ENCODE measurements around the gene MBD3.
A peak's percentile ranks its signal among the peaks of the same experiment; 100 is the strongest.

The MBD3 gene

DNA sequence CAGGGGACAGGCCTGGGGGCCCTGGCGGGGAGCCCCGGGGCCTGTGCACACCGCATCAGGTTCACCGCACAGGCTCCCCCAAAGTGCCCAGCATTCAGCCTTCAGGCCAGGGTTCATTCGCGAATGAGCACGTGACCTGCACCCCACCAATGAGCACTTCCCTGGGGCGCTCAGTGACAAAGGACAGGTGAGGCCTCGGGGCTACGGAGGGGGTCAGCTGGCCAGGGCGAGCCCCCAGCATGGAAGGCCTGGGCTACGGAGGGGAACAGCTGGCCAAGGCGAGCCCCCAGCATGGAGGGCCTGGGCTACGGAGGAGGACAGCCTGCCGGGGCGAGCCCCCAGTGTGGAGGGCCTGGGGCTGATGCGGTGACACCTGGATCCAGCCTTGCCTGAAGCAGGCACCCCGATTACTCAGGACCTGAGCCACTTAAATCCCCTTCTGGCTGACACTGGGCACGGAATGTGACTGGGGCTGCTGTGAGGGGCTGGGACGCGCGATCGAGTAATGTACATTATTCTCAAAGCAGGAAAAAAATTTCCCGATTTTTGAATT lies 36.7 kb upstream of the MBD3 start:
- Histone ChIP-seq H3K4me1 (ENCODE audit: control insufficient read depth, insufficient read depth, low read length) (no peaks in the 10 kb centered on the region), H3K36me3 (ENCODE audit: control insufficient read depth, insufficient read depth, low read length) (peaks cover 57% of the 10 kb centered on the region), H3K27ac (ENCODE audit: low read depth, low read length) (no peak overlapping the region)

DNA sequence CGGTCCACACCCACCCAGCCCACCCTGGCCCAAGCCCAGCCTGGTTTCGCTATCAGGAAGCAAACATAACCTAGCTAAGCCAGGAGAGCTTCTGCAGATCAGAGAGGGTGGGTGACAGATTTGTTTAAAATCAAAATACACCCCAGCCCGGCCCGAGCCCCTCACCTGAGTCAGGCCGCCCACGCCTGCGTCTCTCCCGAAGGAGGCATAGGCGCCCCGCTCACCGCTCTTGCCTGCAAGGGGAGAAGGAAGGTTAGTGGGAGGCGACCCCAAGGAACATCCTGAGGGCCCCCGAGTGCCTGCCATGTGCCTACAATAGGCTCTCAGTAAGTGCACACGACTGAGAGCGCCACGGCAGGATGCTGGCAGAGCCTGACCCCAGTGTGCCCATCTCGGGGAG lies 34.5 kb upstream of the MBD3 start:
- no peaks in the 10 kb centered on the region for H3K27me3 ChIP-seq (ENCODE audit: control insufficient read depth, insufficient read depth, low read length)
- no peak overlapping the region for H3K9ac ChIP-seq (ENCODE audit: low read depth, low read length)
- no peak overlapping the region for H3K4me3 ChIP-seq (ENCODE audit: low read depth, low read length)
- peaks cover 57% of the 10 kb centered on the region for H3K36me3 ChIP-seq (ENCODE audit: control insufficient read depth, insufficient read depth, low read length)
- no peaks in the 10 kb centered on the region for H3K9me3 ChIP-seq (ENCODE audit: control insufficient read depth, insufficient read depth, low read length)
- H3K4me1 ChIP-seq (ENCODE audit: control insufficient read depth, insufficient read depth, low read length): no peaks in the 10 kb centered on the region
- no peak overlapping the region for H3K27ac ChIP-seq (ENCODE audit: low read depth, low read length)

More for the DNA sequence above, 36.7 kb upstream of the MBD3 start:
- Histone ChIP-seq H3K4me3 (ENCODE audit: low read depth, low read length) (no peak overlapping the region), H3K9ac (ENCODE audit: low read depth, low read length) (no peak overlapping the region), H3K9me3 (ENCODE audit: control insufficient read depth, insufficient read depth, low read length) (no peaks in the 10 kb centered on the region), H3K27me3 (ENCODE audit: control insufficient read depth, insufficient read depth, low read length) (no peaks in the 10 kb centered on the region)

DNA sequence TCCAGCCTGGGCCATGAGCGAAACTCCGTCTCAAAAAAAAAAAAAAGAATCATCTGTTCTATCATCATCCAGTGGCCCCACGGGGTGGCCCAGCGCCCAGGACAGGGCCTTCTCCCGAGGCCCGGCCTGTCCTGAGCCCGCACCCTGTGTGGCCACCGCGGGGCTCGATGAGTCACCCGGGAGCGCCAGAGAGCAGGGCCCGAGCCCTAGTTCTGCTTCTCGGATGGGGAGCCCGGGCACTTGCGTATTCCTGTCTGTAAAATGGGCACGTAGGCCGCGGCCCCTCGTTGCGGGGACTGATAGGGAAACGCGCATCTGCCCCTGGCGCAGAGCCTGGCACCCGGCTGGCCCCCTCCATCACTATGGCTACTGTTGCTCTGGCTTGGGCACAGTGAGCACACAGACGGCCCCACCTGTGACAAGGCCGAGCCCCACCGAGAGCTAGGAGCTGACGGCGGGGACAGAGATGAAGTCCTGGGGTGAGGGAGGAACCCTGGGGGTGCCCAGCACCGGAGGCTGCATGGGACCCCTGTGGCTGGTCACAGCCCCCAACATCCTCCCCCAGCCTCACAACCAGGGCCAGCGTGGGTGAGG lies 33.8 kb upstream of the MBD3 start:
- Histone ChIP-seq H3K9me3 (ENCODE audit: control insufficient read depth, insufficient read depth, low read length) (no peaks in the 10 kb centered on the region), H3K36me3 (ENCODE audit: control insufficient read depth, insufficient read depth, low read length) (peaks cover 53% of the 10 kb centered on the region), H3K9ac (ENCODE audit: low read depth, low read length) (no peak overlapping the region), H3K27me3 (ENCODE audit: control insufficient read depth, insufficient read depth, low read length) (no peaks in the 10 kb centered on the region), H3K4me3 (ENCODE audit: low read depth, low read length) (no peak overlapping the region), H3K4me1 (ENCODE audit: control insufficient read depth, insufficient read depth, low read length) (no peaks in the 10 kb centered on the region), H3K27ac (ENCODE audit: low read depth, low read length) (no peak overlapping the region)

DNA sequence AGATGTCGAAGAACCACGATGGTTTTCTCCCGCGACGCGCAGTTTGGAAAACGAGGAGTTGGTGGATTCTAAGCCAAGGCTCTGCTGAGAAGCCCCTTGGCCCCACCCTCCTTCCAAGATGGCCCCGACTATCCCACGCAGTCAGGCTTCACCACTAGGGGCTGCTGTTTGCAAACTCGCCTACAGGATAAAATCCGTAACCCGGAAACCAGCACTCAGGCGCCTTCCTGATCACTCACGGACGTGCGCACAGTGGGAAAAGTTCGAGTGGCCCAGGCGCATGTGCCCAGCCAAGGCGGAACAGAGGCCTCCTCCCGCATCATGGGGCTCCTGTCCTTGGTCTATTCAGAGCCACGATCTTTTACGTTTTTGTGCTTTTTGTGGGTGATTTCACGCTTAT lies 31.8 kb upstream of the MBD3 start:
- H3K9ac ChIP-seq (ENCODE audit: low read depth, low read length): no peak overlapping the region
- H3K9me3 ChIP-seq (ENCODE audit: control insufficient read depth, insufficient read depth, low read length): no peaks in the 10 kb centered on the region
- peaks cover 56% of the 10 kb centered on the region for H3K36me3 ChIP-seq (ENCODE audit: control insufficient read depth, insufficient read depth, low read length)
- H3K4me3 ChIP-seq (ENCODE audit: low read depth, low read length): no peak overlapping the region
- H3K27me3 ChIP-seq (ENCODE audit: control insufficient read depth, insufficient read depth, low read length): no peaks in the 10 kb centered on the region
- no peaks in the 10 kb centered on the region for H3K4me1 ChIP-seq (ENCODE audit: control insufficient read depth, insufficient read depth, low read length)
- no peak overlapping the region for H3K27ac ChIP-seq (ENCODE audit: low read depth, low read length)

DNA sequence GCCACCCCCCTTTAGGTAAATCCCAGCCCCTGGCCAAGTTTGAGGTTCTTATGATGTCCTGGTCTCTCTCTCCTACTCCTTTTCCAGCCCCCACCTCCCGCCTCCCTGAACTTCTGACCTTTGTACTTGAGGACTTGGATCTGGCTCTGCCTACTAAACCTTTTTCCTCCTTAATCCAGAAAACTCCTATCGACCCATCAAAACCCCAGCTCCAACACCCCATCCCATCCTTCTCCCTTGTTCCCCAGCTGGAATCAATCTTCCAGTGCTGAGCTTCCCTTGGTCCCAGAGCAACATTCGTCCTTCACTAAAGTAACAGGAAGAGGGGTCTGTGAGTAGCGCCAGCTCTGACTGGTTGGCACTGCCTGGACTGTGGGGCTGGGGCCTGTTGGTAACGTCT lies 29.9 kb upstream of the MBD3 start:
- peaks cover 71% of the 10 kb centered on the region for H3K36me3 ChIP-seq (ENCODE audit: control insufficient read depth, insufficient read depth, low read length)

DNA sequence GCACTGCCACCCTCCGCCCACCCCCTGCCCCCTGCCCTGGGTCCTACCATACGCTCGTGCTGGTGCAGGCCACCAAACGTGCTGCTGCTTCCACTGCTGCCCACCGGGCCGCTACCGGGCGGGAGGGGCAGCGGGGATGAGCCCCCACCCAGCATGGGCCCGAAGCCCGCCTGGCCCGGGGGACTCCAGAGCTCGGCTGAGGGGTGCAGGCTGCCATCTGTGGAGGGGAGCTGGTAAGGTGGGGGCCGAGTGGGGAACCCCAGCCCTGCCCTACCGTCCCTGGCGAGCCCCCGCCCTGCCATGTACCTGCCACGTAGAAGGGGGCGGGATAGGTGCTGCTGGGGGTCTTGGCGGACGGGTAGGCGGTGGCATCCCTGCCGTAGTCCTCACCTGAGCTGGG lies 29.3 kb upstream of the MBD3 start:
- H3K4me1 ChIP-seq (ENCODE audit: control insufficient read depth, insufficient read depth, low read length): no peaks in the 10 kb centered on the region
- H3K9me3 ChIP-seq (ENCODE audit: control insufficient read depth, insufficient read depth, low read length): no peaks in the 10 kb centered on the region
- H3K36me3 ChIP-seq (ENCODE audit: control insufficient read depth, insufficient read depth, low read length): peaks cover 73% of the 10 kb centered on the region
- no peaks in the 10 kb centered on the region for H3K27me3 ChIP-seq (ENCODE audit: control insufficient read depth, insufficient read depth, low read length)
- H3K27ac ChIP-seq (ENCODE audit: low read depth, low read length): no peak overlapping the region
- H3K4me3 ChIP-seq (ENCODE audit: low read depth, low read length): no peak overlapping the region
- no peak overlapping the region for H3K9ac ChIP-seq (ENCODE audit: low read depth, low read length)

More for the DNA sequence above, 29.9 kb upstream of the MBD3 start:
- H3K4me1 ChIP-seq (ENCODE audit: control insufficient read depth, insufficient read depth, low read length): no peaks in the 10 kb centered on the region
- no peaks in the 10 kb centered on the region for H3K9me3 ChIP-seq (ENCODE audit: control insufficient read depth, insufficient read depth, low read length)
- H3K27ac ChIP-seq (ENCODE audit: low read depth, low read length): no peak overlapping the region
- no peak overlapping the region for H3K4me3 ChIP-seq (ENCODE audit: low read depth, low read length)
- H3K27me3 ChIP-seq (ENCODE audit: control insufficient read depth, insufficient read depth, low read length): no peaks in the 10 kb centered on the region
- no peak overlapping the region for H3K9ac ChIP-seq (ENCODE audit: low read depth, low read length)

DNA sequence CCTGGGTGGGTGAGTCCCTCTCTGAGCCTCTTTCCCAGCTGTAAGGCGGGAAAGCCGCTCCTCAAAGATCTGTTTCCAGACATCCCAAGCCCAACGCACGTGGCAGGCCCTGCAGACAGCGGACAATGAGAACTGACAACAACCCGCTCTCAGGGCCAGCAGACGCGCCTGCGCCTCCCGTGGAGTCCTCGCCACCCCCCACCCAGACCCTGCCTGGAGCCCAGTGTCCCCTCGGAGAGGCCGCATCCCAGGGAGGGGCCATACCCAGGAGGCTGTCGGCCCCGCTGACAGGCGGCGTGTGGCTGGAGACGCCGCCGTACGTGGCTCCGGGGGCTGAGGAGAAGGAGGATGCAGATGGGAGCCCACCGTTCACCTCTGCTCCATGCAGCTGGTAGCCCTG lies 28.9 kb upstream of the MBD3 start:
- Histone ChIP-seq H3K9me3 (ENCODE audit: control insufficient read depth, insufficient read depth, low read length) (no peaks in the 10 kb centered on the region), H3K4me1 (ENCODE audit: control insufficient read depth, insufficient read depth, low read length) (no peaks in the 10 kb centered on the region), H3K27ac (ENCODE audit: low read depth, low read length) (no peak overlapping the region), H3K9ac (ENCODE audit: low read depth, low read length) (no peak overlapping the region), H3K4me3 (ENCODE audit: low read depth, low read length) (no peak overlapping the region), H3K36me3 (ENCODE audit: control insufficient read depth, insufficient read depth, low read length) (peaks cover 75% of the 10 kb centered on the region), H3K27me3 (ENCODE audit: control insufficient read depth, insufficient read depth, low read length) (no peaks in the 10 kb centered on the region)

DNA sequence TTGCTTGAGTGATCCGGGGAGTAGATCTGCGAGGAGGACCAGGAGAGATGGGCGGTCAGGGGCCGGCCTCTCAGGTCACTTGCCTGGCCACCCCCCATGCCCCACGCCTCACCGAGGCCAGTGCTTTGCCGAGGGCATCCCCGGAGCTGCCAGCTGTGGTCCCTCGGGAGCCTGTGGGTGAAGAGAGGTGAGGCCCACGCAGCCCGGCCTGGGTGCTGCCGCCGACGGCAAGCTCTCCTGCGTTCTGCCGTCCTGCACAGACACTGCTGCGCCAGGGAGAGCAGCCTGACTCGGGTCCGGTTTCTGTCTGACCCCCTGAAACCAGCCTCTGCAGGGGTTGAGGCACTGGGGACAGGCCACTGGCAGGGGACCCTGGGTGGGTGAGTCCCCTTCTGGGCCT lies 28.4 kb upstream of the MBD3 start:
- Histone ChIP-seq H3K36me3 (ENCODE audit: control insufficient read depth, insufficient read depth, low read length) (peaks cover 78% of the 10 kb centered on the region), H3K4me1 (ENCODE audit: control insufficient read depth, insufficient read depth, low read length) (no peaks in the 10 kb centered on the region), H3K9me3 (ENCODE audit: control insufficient read depth, insufficient read depth, low read length) (no peaks in the 10 kb centered on the region), H3K27ac (ENCODE audit: low read depth, low read length) (no peak overlapping the region), H3K4me3 (ENCODE audit: low read depth, low read length) (no peak overlapping the region), H3K9ac (ENCODE audit: low read depth, low read length) (no peak overlapping the region), H3K27me3 (ENCODE audit: control insufficient read depth, insufficient read depth, low read length) (no peaks in the 10 kb centered on the region)

DNA sequence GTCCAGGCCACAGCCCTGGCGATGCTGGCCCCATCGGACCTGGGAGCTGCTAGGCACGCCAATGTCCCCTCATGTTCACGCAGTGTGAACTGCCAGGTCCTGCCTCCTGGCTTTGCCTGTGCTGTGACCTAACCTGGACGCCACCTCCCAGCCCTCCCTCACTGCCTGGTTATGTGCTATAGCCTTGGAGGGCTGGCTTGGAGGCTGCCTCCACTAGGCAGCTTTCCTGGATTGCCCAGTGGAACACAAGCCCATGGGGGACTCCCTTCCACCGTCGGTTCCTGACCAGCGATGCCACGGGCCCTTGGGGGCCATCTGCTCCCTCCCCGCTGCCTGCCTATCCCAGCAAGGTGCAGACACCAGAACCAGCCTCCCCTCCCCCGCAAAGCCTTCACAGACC lies 27.8 kb upstream of the MBD3 start:
- Histone ChIP-seq H3K4me1 (ENCODE audit: control insufficient read depth, insufficient read depth, low read length) (no peaks in the 10 kb centered on the region), H3K4me3 (ENCODE audit: low read depth, low read length) (no peak overlapping the region), H3K36me3 (ENCODE audit: control insufficient read depth, insufficient read depth, low read length) (peaks cover 83% of the 10 kb centered on the region), H3K27ac (ENCODE audit: low read depth, low read length) (peak overlapping the region; percentile 45), H3K9ac (ENCODE audit: low read depth, low read length) (no peak overlapping the region), H3K27me3 (ENCODE audit: control insufficient read depth, insufficient read depth, low read length) (no peaks in the 10 kb centered on the region), H3K9me3 (ENCODE audit: control insufficient read depth, insufficient read depth, low read length) (no peaks in the 10 kb centered on the region)

DNA sequence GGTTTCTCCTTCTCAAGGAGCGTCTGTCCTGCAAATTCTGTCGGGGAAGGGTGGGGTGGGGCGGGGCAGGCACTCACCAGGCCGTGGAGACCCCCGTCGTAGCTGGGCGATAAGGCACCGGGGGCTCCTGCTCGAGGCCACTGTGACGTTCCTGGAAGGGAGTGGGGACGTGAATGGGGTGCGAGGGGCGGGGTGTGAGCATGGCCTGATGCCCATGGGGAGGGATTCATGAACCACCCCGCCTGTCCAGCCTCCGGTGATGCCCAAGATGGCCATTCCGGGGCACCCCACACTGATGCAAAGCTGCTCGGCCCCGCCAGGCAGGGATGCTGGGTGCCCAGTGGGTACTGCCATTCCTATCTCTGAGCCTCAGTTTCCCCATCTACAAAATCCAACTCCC lies 27.0 kb upstream of the MBD3 start:
- no peak overlapping the region for H3K4me3 ChIP-seq (ENCODE audit: low read depth, low read length)
- H3K27me3 ChIP-seq (ENCODE audit: control insufficient read depth, insufficient read depth, low read length): no peaks in the 10 kb centered on the region
- no peak overlapping the region for H3K9ac ChIP-seq (ENCODE audit: low read depth, low read length)
- H3K27ac ChIP-seq (ENCODE audit: low read depth, low read length): no peak overlapping the region
- peaks cover 87% of the 10 kb centered on the region for H3K36me3 ChIP-seq (ENCODE audit: control insufficient read depth, insufficient read depth, low read length)
- H3K4me1 ChIP-seq (ENCODE audit: control insufficient read depth, insufficient read depth, low read length): no peaks in the 10 kb centered on the region
- no peaks in the 10 kb centered on the region for H3K9me3 ChIP-seq (ENCODE audit: control insufficient read depth, insufficient read depth, low read length)

DNA sequence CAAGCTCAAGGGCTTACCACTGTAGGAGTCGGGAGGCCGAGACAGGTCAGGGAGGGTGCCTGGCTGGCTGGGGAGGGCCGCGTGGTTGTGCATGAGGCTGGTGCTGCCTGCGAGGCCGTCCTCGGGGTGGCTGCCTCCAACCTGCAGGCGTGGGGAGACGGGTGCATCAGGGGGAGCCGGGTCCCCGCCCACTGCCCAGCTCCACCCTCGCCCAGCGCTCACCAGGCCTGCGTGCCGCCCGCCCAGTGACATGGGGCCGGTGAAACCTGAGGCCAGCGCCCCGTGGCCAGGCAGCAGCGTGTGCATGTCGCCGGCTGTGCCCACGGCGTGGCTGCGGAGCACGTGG lies 26.4 kb upstream of the MBD3 start:
- H3K4me1 ChIP-seq (ENCODE audit: control insufficient read depth, insufficient read depth, low read length): no peaks in the 10 kb centered on the region
- H3K9ac ChIP-seq (ENCODE audit: low read depth, low read length): no peak overlapping the region
- no peaks in the 10 kb centered on the region for H3K27me3 ChIP-seq (ENCODE audit: control insufficient read depth, insufficient read depth, low read length)
- no peaks in the 10 kb centered on the region for H3K9me3 ChIP-seq (ENCODE audit: control insufficient read depth, insufficient read depth, low read length)
- H3K27ac ChIP-seq (ENCODE audit: low read depth, low read length): no peak overlapping the region
- H3K36me3 ChIP-seq (ENCODE audit: control insufficient read depth, insufficient read depth, low read length): peaks cover 89% of the 10 kb centered on the region
- H3K4me3 ChIP-seq (ENCODE audit: low read depth, low read length): no peak overlapping the region
